GM12892 (cell line): ENCODE data around the gene TLCD3B.

ENCODE experiments used
- POLR2A ChIP-seq: IDR thresholded peaks from 2 replicates; pipeline ENCODE4 v1.6.1; 2011; ENCODE audit warnings: low read depth, low read length, control low read depth
- TAF1 ChIP-seq: IDR thresholded peaks from 2 replicates; pipeline ENCODE4 v1.6.1; 2011; ENCODE audit warnings: low read depth, mild to moderate bottlenecking, control low read depth, low read length, borderline replicate concordance

DNA sequence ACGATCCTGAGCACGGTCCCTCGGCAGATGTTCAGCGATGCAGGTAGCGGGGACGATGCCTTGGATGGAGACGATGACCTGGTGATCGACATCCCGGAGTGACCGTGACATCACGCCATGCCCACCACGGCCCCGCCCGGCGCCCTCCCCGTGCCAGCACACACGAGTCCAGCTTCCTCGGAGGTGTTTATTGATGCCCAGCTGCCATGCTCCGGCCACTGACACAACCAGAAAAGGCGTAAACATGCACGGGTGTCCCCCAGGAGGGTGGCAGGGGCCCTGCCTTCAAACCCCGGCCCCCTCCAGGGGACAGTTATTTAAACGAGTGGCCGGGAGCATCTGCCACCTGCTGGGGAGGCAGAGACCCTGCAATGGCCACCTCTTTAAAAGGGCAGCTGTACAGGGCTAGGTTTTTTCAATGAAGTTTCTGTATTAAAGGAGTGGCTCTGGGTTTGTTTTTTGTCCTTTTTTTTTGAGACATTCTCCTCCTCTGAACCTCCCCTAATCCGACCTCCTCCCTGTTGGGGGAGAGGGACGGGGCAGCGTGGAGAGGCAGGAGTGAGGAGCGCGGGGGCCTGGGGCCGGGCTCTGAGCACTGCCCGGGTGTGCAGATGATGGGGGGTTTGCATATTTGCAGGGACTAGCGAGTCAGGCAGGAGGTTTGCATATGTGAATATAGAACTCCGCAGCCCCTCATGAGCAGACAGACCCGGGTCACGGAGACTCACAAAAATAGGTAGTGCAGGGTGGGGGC is 25.6 kb downstream of the TLCD3B start:
- TF ChIP-seq TAF1: no peak
- no peak for TF ChIP-seq POLR2A
